Gastroesophageal sphincter (tissue), 4 donors: ENCODE measurements around the gene NLRP8. TPM values are rescaled to one million over a fixed set of nuclear protein-coding genes. Genes with fewer than 3 reads are reported as not detected.

ENCODE experiments used
- ATAC-seq: fragments of 150-250 bp; one replicate; pipeline ENCODE4 v1.9.1; 2016; ENCODE audit warnings: mild to moderate bottlenecking, moderate library complexity
- H3K27ac ChIP-seq, 4 donors: fragments of 200-600 bp; sonication (generic) in 3 of 4; 1 replicate in 3 of 4; 2 replicates in 1 of 4; pipeline ENCODE4 v1.5.1; 2016 to 2019
- H3K27me3 ChIP-seq: fragments of 200-600 bp; sonication (generic); one replicate; pipeline ENCODE4 v1.5.1; 2019
- H3K36me3 ChIP-seq, 2 donors: fragments of 200-600 bp; sonication (generic); one replicate each; pipeline ENCODE4 v1.5.1; 2019; ENCODE audit warnings: control low read depth in 1 of 2
- H3K4me1 ChIP-seq, 3 donors: fragments of 200-600 bp; sonication (generic); 1 replicate in 2 of 3; 2 replicates in 1 of 3; pipeline ENCODE4 v1.5.1; 2016 to 2019; ENCODE audit warnings: control low read depth in 2 of 3
- H3K4me3 ChIP-seq, 2 donors: fragments of 200-600 bp; sonication (generic); one replicate each; pipeline ENCODE4 v1.5.1; 2019; ENCODE audit warnings: mild to moderate bottlenecking in 1 of 2, moderate library complexity in 1 of 2
- H3K9me3 ChIP-seq, 3 donors: fragments of 200-600 bp; sonication (generic); one replicate each; pipeline ENCODE4 v1.5.1; 2017 to 2019; ENCODE audit warnings: control low read depth in 2 of 3
- CTCF ChIP-seq, 4 experiments: fragments of 200-600 bp in 2 of 4; fragments of 450-650 bp in 2 of 4; sonication (generic) in 1 of 4; IDR thresholded peaks; one replicate each; pipeline ENCODE4 v1.5.1; 2017 to 2019; ENCODE audit warnings: antibody characterized with exemption in 4 of 4, mild to moderate bottlenecking in 2 of 4, moderate library complexity in 2 of 4
- EP300 ChIP-seq: sonication (generic); formaldehyde crosslinking; IDR thresholded peaks from one replicate; pipeline ENCODE4 v1.6.1; 2017; ENCODE audit warnings: antibody characterized with exemption, mild to moderate bottlenecking
- POLR2A ChIP-seq, 2 donors: fragments of 450-650 bp; IDR thresholded peaks; one replicate each; pipeline ENCODE4 v1.6.1; 2017; ENCODE audit warnings: antibody characterized with exemption in 2 of 2, mild to moderate bottlenecking in 2 of 2, moderate library complexity in 1 of 2
- POLR2AphosphoS5 ChIP-seq: sonication (generic); formaldehyde crosslinking; IDR thresholded peaks from one replicate; pipeline ENCODE4 v1.6.1; 2017; ENCODE audit warnings: antibody characterized with exemption
- WGBS, 2 donors: methylation state at CpG; one replicate each; pipeline ENCODE4 v1.1.5; 2018; ENCODE audit warnings: low coverage in 1 of 2; 5-methylcytosine and 5-hydroxymethylcytosine counted together
- total RNA-seq, 4 donors: library from RNA; depleted of rRNA; stranded (reverse); fragments of >200 nt; gene quantifications; one replicate each; pipeline ENCODE4 v1.1.0, GENCODE V29; 2016

Gene NLRP8
- total RNA-seq, 4 donors from 2014 or later: not detected

GRCh38 chr19:55907746-55908145 is 39.9 kb upstream of the NLRP8 start:
- ATAC-seq: no peak
- H3K36me3 ChIP-seq: no peaks in the 10 kb centered on the region

GRCh38 chr19:55909801-55910200 is 37.8 kb upstream of the NLRP8 start:
- Histone ChIP-seq H3K36me3 (no peaks in the 10 kb centered on the region), H3K4me3 (no peak overlapping the region), H3K27me3 (peaks cover 9% of the 10 kb centered on the region), H3K27ac (no peak overlapping the region), H3K4me1 (no peaks in the 10 kb centered on the region), H3K9me3 (peaks cover 0 to 24% (median 0%) of the 10 kb centered on the region in 3 donors)
- no peak for ATAC-seq
- 17 to 30% methylated on average over 2 of the region's 2 CpGs for WGBS, 2 donors
- TF ChIP-seq CTCF (IDR thresholded peaks at IDR 0.05) (no peak), POLR2A (IDR thresholded peaks at IDR 0.05) (no peak), POLR2AphosphoS5 (no peak), EP300 (no peak)

More at GRCh38 chr19:55907746-55908145, 39.9 kb upstream of the NLRP8 start:
- 75 to 92% methylated on average over 2 to 3 of the region's 3 CpGs for WGBS, 2 donors
- Histone ChIP-seq H3K27me3 (peaks cover 5% of the 10 kb centered on the region), H3K9me3 (peaks cover 0 to 19% (median 0%) of the 10 kb centered on the region in 3 donors), H3K4me3 (no peak overlapping the region), H3K27ac (no peak overlapping the region), H3K4me1 (no peaks in the 10 kb centered on the region)
- TF ChIP-seq POLR2A (IDR thresholded peaks at IDR 0.05): no peak
- no peak for TF ChIP-seq CTCF (IDR thresholded peaks at IDR 0.05)
- TF ChIP-seq EP300: no peak
- no peak for TF ChIP-seq POLR2AphosphoS5

- ATAC-seq: no peak
- Histone ChIP-seq H3K36me3 (no peaks in the 10 kb centered on the region), H3K4me3 (no peak overlapping the region), H3K4me1 (no peaks in the 10 kb centered on the region), H3K27me3 (peaks cover 9% of the 10 kb centered on the region), H3K9me3 (peaks cover 0 to 42% (median 0%) of the 10 kb centered on the region in 3 donors), H3K27ac (no peak overlapping the region)
- 72% methylated on average over 6 of the region's 7 CpGs; no CpG with 5 or more reads in 1 of the 2 donors for WGBS, 2 donors
- no peak for TF ChIP-seq EP300
These were observed 34.7 kb upstream of the NLRP8 start for GRCh38 chr19:55912916-55913315.

- ATAC-seq: no peak
- Histone ChIP-seq H3K27me3 (peaks cover 9% of the 10 kb centered on the region), H3K36me3 (no peaks in the 10 kb centered on the region), H3K27ac (no peak overlapping the region), H3K9me3 (peaks cover 0 to 38% (median 0%) of the 10 kb centered on the region in 3 donors), H3K4me3 (no peak overlapping the region), H3K4me1 (no peaks in the 10 kb centered on the region)
- TF ChIP-seq POLR2AphosphoS5 (no peak), POLR2A (IDR thresholded peaks at IDR 0.05) (no peak), CTCF (IDR thresholded peaks at IDR 0.05) (no peak), EP300 (no peak)
- WGBS, 2 donors: 55 to 56% methylated on average over 5 to 6 of the region's 9 CpGs
These were observed 33.9 kb upstream of the NLRP8 start for GRCh38 chr19:55913643-55914268.

- ATAC-seq: no peak
- Histone ChIP-seq H3K4me1 (no peaks in the 10 kb centered on the region), H3K27me3 (peaks cover 25% of the 10 kb centered on the region), H3K36me3 (no peaks in the 10 kb centered on the region), H3K4me3 (no peak overlapping the region), H3K27ac (no peak overlapping the region), H3K9me3 (peaks cover 0 to 22% (median 0%) of the 10 kb centered on the region in 3 donors)
- 61 to 67% methylated on average over 1 to 5 of the region's 5 CpGs for WGBS, 2 donors
- TF ChIP-seq EP300 (no peak), CTCF (IDR thresholded peaks at IDR 0.05) (no peak), POLR2A (IDR thresholded peaks at IDR 0.05) (no peak), POLR2AphosphoS5 (no peak)
These were observed 24.1 kb upstream of the NLRP8 start for GRCh38 chr19:55923556-55923955.
